GM12801 (cell line): ENCODE measurements around the gene TECTB.

Experiments
- CTCF ChIP-seq: IDR thresholded peaks from one replicate; pipeline ENCODE4 v1.5.1; 2011; ENCODE audit warnings: control low read depth; ENCODE audit not compliant: insufficient read length; ENCODE audit errors: extremely low read depth

Gene TECTB

GRCh38 chr10:112287844-112288243 lies 4.6 kb downstream of the TECTB start:
- no peak for TF ChIP-seq CTCF

DNA sequence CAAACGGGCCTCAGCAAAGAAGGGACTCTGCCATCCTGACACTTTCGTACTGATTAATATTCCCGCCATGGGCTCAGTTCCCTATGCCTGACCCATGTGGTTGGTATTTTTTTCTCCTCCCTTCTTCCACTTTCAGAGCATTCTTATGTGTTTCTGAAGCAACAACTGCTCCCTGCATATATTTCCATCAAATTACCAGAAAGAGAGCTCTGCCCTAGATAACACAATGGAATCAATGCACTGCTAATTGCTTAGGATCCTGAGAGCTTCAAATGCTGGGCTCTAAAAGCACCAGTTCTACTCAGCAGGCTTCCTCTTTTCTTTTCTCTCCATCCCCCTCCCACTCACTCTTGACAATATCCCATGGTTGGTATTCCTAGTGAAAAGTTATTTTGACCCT lies 5.3 kb downstream of the TECTB start:
- no peak for TF ChIP-seq CTCF

DNA sequence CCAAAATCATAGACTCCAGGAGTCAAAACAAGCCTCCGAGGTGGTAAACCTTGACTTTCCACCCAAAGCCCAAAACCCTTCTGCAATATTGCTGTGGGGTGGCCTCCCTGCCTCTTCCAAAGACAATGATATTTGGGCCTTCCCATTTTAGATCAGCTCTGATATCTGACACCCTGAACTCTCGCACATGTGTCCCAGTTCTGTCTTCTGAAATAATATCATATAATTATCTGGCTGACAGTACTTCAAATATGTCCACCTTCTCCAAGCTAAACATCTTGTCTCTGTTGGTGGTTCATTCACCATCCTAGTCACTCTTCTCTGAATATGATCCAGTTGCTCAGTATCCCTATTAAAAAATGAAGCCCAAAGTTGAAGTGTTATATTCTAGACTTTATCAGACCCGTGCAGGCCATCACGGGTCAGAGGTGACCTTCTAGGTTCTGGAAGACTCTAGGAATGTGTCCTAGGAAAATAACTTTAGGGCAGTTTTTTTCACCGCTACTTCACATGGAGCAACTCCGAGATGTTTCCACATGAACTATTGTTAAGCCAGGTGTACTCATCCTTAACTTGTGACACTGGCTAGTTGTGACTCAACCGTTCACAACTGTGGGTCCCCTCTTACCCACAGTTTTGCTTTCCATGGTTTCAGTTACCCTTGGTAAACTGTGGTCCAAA lies 6.3 kb downstream of the TECTB start:
- TF ChIP-seq CTCF, result no peak

- TF ChIP-seq CTCF, result no peak
Observed at GRCh38 chr10:112290054-112290373, 6.8 kb downstream of the TECTB start.

DNA sequence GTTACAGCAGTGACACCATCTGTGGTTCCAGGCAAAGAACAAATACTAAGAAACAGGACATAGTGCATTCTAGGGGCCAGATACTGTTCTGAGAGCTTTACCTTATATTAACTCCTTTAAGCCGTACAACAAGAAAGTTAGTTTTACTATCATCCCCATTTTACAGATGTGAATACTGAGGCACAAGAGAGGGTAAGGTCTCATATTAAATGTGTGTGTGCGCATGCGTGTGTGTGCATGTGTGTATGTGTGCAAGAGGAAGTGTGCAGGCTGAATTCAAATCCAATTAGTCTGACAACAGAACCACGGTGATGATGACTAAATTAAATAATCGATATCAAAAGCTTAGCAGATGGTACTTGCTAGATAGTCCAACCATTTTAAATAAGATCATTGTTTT lies 11.0 kb downstream of the TECTB start:
- TF ChIP-seq CTCF, result no peak

GRCh38 chr10:112295853-112296830 lies 12.9 kb downstream of the TECTB start:
- no peak for TF ChIP-seq CTCF

- no peak for TF ChIP-seq CTCF
Observed at GRCh38 chr10:112296908-112297331, 13.7 kb downstream of the TECTB start.
